ENCODE results near the gene TIMM10B.

TIMM10B gene

GRCh38 chr11:6472934-6473333 is 8.4 kb upstream of the TIMM10B start:
- DNase-seq (ENCODE audit: low spot score) = no peak

DNA sequence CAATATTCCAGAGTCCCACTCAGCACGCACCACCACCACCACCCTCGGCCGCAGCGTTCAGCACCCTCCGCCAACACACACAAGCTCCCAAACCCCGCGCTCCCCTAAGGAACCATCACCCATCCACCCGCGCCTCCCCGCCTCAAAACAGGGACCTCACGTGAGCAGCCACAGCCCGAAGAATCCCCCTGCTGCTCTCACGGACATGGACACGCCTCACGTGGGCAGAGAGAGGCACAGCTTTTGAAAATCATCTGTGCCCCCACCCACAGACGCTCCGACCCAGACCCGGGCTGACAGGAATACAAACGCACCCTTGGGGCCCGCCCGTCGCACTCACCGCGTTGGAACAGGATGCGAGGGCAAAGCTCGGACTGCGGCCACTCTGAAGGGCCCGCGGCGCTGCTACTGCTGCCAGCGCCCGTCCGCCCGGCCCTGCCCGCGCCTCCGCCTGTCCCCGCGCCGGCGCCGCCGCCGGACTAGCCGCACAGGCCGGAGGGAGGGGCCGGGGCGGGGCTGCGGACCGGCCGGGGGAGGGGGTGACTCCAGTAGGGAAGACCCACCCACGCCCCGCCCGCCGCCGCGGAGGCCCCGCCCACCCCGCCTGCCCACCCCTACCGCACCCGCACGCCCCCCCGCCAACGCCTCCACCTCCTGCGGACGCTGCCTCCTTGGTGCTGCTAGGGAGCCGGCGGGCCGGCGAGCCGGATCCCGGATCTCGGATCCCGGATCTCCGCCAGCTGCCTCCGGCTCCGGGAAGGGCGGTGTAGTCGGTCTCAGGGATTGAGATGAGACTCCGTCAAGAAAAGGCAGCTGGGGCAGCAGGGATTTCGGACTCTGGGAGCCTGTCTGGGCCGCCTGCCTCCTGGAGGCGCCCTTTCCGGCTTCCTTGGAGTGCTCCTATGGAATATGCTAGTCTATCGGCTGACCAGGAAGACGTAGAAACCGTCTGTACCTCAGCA is 7.6 kb upstream of the TIMM10B start, which contains the start of gene TRIM3:
TRIM3 (minus strand) TSS at position 491 of the 962 bp plus-strand sequence. CDS start 8,246 bp downstream, outside the sequence.
- peak; percentile 100 for DNase-seq (ENCODE audit: low spot score)

GRCh38 chr11:6474413-6474792 is 6.9 kb upstream of the TIMM10B start:
- DNase-seq (ENCODE audit: low spot score) = no peak

DNA sequence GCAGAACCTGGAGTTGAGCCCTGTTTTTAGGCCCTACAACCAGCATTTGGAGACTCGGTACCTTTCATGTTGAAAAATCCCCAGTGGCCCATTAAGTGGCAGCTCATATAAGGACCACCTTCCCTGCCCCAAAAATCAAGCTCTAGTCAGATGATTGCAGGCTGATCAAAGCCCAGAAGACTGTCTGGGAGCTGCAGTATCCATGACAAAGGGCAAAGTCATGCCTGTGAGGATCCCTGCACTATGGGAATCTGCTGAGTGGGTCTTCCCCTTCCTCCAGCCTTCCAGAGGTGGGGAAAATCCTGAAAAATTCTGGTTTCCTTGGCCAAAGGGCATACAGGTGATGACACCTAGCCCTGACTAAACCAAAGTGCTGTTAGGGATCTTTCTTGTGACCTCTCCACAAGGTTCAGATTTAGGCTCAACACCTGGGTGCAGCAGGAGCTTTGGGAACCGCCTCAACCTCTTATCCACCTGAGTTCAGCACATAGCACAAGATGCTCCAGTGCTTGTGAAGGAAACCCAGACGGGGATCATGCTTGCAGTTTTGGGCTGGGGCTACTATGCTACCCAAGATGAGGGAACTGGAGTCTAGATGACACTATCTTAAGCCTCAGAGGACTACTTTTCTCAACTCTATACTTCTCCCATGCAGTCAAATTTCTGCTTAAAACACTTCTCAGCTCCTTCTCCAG is 6.3 kb upstream of the TIMM10B start:
- no peak for DNase-seq (ENCODE audit: low spot score)

GRCh38 chr11:6475936-6476335 is 5.4 kb upstream of the TIMM10B start:
- no peak for DNase-seq (ENCODE audit: low spot score)

DNA sequence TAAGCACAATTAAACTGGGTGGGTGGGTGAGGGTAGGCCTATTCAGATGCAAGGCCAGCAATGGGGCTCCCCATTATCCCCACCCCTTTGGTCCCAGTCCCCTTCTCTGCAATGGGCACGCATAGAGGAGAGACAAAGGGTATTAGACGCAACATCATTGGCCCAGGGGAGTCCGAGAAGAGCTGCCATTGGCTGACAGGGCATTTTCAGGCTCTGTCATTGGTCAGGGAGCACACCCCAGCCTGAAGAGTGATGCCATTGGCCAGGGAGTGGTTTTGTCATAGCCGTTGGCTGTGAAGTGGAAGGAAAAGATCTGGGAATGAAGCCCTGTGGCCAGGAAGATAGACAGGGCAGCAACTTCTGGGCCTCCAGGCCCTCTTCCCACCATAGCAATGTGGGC is 4.7 kb upstream of the TIMM10B start:
- no peak for DNase-seq (ENCODE audit: low spot score)

- no peak for DNase-seq (ENCODE audit: low spot score)
Observed at GRCh38 chr11:6480299-6480914, 894 bp upstream of the TIMM10B start.

- DNase-seq (ENCODE audit: low spot score) = no peak
Observed at GRCh38 chr11:6481924-6482275, 599 bp downstream of the TIMM10B start.

- DNase-seq (ENCODE audit: low spot score) = no peak
Observed at GRCh38 chr11:6482441-6482840, 1.1 kb downstream of the TIMM10B start.

DNA sequence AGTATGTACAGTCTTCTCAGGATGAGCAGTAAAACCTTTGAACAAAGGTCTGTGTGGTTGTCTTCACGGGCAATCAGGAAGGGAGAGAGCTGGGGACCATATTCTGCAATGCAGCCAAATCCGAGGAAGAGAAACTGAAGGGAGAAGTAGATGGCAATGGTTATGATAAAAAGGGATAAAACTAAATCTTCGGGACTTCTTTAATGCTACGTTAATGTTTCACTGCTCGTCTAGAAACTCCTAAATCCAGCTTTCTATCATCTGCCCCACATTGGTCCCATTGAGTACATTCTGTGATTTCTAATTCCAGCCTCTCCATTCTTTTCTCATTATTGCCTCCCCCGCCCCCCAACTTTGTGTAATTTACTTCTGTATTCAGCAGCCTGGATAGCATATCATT is 1.7 kb downstream of the TIMM10B start:
- DNase-seq (ENCODE audit: low spot score) = no peak

- DNase-seq (ENCODE audit: low spot score) = no peak
Observed at GRCh38 chr11:6485661-6486060, 4.4 kb downstream of the TIMM10B start.

DNA sequence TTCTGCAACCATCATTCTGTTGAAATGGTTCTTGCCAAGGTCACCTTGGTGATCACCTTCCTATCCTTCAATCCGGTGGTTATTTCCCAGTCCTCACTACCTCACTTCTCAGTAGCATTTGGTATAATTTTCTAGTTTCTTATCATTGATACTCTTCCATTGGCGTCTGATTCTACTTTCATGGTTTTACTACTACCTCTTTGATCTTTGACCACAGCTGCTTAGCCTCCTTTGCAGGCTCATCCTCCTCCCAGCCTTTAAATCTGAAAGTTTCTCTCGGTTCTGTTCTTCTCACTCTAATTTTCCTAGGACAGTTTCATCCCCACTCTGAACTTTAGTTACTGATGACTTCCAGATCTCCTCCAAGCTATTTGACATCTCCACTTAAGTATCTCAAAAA is 5.0 kb downstream of the TIMM10B start:
- DNase-seq (ENCODE audit: low spot score) = no peak

DNA sequence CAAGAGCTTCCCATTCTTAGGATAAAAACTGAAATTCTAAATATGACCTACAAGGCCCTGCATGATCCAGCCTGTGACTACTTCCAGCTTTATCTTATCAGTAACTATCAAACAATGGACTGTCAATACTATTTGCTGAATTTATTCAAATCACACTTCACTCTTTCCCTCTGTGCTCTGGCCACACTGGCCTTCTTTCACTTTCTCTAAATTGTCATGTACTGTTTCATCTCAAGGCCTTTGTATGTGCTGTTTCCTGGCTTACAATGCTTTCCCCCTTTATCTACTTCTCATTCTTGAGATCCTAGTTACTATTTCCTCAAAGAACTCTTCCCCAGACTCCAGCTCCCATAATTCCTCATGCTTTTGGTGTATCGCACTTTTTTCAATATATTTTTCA is 5.6 kb downstream of the TIMM10B start:
- no peak for DNase-seq (ENCODE audit: low spot score)

- no peak for DNase-seq (ENCODE audit: low spot score)
Observed at GRCh38 chr11:6488342-6488741, 7.0 kb downstream of the TIMM10B start.

GRCh38 chr11:6488821-6489220 is 7.5 kb downstream of the TIMM10B start:
- no peak for DNase-seq (ENCODE audit: low spot score)

- no peak for DNase-seq (ENCODE audit: low spot score)
Observed at GRCh38 chr11:6489306-6489705, 8.0 kb downstream of the TIMM10B start.

- DNase-seq (ENCODE audit: low spot score) = no peak
Observed at GRCh38 chr11:6497069-6497839, 16.0 kb downstream of the TIMM10B start, which contains the start of gene DNHD1. DNHD1 (plus strand) TSS chr11:6497280; CDS start chr11:6498216, 936 bp downstream.

- peak; percentile 81 for DNase-seq (ENCODE audit: low spot score)
Observed at GRCh38 chr11:6498121-6498520, 16.8 kb downstream of the TIMM10B start.

DNA sequence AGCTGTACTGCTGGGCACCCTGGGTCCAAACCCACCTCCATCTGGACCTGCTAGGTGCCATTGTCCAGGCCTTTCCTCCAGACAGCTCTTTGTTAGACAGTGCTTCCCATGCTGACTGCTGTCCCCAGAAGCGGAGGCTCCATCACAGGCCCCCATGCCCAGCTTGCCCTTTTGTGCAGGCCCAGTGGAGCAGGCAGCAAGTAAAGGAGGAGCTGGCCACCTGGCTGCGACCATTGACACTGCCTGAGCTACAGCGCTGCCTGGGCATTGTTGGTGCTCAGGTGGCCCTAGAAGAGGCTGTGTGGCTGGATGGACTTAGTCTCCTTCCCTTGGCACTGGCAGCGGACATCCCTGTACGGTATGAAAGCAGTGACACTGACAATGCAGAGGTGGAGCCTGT is 17.2 kb downstream of the TIMM10B start:
- no peak for DNase-seq (ENCODE audit: low spot score)

GRCh38 chr11:6502382-6502781 is 21.1 kb downstream of the TIMM10B start:
- DNase-seq (ENCODE audit: low spot score) = no peak

GRCh38 chr11:6504166-6504565 is 22.9 kb downstream of the TIMM10B start:
- no peak for DNase-seq (ENCODE audit: low spot score)
